ENCODE measurements around the gene OTOG. TPM values are rescaled to one million over a fixed set of nuclear protein-coding genes. Genes with fewer than 3 reads are reported as not detected.

The OTOG gene
- total RNA-seq, 1 experiment from 2014 or later = 0.35 TPM

DNA sequence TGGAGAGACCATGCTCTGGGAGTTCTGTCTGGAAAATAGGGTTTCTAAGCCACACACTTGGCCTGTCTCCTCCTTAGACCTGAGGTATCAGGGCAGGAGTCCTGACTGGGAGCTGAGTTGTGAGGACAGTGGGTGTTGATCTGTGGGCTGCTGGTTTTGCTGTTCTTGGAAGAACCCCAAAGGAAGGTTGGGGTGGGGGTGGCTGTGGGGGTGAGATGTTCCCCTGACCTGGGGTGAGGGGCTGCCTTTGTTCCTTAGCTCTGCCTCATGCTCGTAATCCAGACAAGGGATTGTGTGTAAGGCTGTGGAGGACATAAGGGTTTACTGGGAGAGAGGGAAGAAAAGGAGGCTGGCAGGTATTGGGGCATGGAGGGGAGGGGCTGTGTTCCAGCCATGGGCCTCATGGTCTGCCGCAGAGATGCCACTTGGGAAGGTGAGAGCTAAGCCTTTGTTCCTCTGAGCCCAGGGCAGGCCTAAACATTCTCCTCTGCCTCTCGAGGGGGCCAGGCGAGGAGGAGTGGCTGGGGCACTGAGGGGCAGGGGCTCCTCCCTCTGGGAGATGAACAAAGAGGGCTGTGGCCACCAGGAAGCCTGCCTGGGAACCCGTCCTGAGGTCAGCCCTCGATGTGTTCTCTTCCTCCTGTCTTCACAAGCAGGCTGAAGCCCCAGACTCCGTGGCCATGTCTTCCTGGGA lies 4.4 kb downstream of the OTOG start:
- peaks cover 5% of the 10 kb centered on the region for H3K23me2 ChIP-seq (ENCODE audit: insufficient read length, low read depth, low read length, poor library complexity, severe bottlenecking)
- H3K4me3 Mint-ChIP-seq = no peak overlapping the region; a peak in 1 of 5 replicates
- no peak overlapping the region for H2BK120ac ChIP-seq (ENCODE audit: low read depth, low read length, poor library complexity, severe bottlenecking)
- no peaks in the 10 kb centered on the region for H3K4me1 ChIP-seq (ENCODE audit: insufficient read depth, low read length)
- peaks cover 0 to 3% (median 0%) of the 10 kb centered on the region in 3 experiments; a peak in 1 of 7 replicates for H3K36me3 Mint-ChIP-seq (ENCODE audit: insufficient read depth in 1 of 3, low read depth in 3 of 3)
- no peak overlapping the region for H3K9ac ChIP-seq (ENCODE audit: extremely low read depth, insufficient read length, low read length)
- TF ChIP-seq, protein P1, sequence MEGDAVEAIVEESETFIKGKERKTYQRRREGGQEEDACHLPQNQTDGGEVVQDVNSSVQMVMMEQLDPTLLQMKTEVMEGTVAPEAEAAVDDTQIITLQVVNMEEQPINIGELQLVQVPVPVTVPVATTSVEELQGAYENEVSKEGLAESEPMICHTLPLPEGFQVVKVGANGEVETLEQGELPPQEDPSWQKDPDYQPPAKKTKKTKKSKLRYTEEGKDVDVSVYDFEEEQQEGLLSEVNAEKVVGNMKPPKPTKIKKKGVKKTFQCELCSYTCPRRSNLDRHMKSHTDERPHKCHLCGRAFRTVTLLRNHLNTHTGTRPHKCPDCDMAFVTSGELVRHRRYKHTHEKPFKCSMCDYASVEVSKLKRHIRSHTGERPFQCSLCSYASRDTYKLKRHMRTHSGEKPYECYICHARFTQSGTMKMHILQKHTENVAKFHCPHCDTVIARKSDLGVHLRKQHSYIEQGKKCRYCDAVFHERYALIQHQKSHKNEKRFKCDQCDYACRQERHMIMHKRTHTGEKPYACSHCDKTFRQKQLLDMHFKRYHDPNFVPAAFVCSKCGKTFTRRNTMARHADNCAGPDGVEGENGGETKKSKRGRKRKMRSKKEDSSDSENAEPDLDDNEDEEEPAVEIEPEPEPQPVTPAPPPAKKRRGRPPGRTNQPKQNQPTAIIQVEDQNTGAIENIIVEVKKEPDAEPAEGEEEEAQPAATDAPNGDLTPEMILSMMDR (conservative IDR thresholded peaks at IDR 0.05) = no peak
- H2AFZ ChIP-seq (ENCODE audit: low read length) = no peak overlapping the region
- H2BK15ac ChIP-seq (ENCODE audit: low read depth, low read length) = no peak overlapping the region
- WGBS (ENCODE audit: extremely low coverage, insufficient read length, low lambda C conversion rate) = no CpG with 5 or more reads among the region's 7 CpGs
- H2BK12ac ChIP-seq (ENCODE audit: insufficient read length, low read depth, low read length) = no peak overlapping the region
- H4K8ac ChIP-seq (replicated peaks; ENCODE audit: insufficient read length, low read depth, low read length) = no peak overlapping the region
- H2BK5ac ChIP-seq (ENCODE audit: insufficient read length, low read length) = no peak overlapping the region
- H3K4me2 ChIP-seq (ENCODE audit: insufficient read depth, insufficient read length, low read length) = no peak overlapping the region
- no peak overlapping the region for H2AK5ac ChIP-seq (ENCODE audit: insufficient read length, low read length)
- H3K27me3 ChIP-seq (ENCODE audit: insufficient read depth, low read length) = no peaks in the 10 kb centered on the region
- H3K14ac ChIP-seq (ENCODE audit: insufficient read depth, low read length) = peak overlapping the region; percentile 56; the same call in 1 of the 2 replicates
- no peak overlapping the region for H3K18ac ChIP-seq (ENCODE audit: insufficient read length, low read depth, low read length)
- H3K27ac ChIP-seq (ENCODE audit: insufficient read length, low read depth, low read length) = no peak overlapping the region
- H3K4me1 Mint-ChIP-seq = peaks cover 17 to 32% of the 10 kb centered on the region in 2 experiments
- H3K56ac ChIP-seq (ENCODE audit: insufficient read length, low read depth, low read length) = no peak overlapping the region
- H3K9me3 ChIP-seq (ENCODE audit: control insufficient read depth, low read depth, low read length) = no peaks in the 10 kb centered on the region
- H3K27me3 Mint-ChIP-seq (ENCODE audit: low read depth) = peaks cover 22% of the 10 kb centered on the region
- no peak overlapping the region for H4K91ac ChIP-seq (ENCODE audit: insufficient read length, low read depth, low read length)
- no peak overlapping the region for H2BK20ac ChIP-seq (ENCODE audit: low read depth, low read length, poor library complexity, severe bottlenecking)
- no peak overlapping the region for H3K4ac ChIP-seq (ENCODE audit: low read depth, low read length)
- no peaks in the 10 kb centered on the region for H4K20me1 ChIP-seq (ENCODE audit: control insufficient read depth, insufficient read depth, insufficient read length)
- H3K9me3 Mint-ChIP-seq = no peaks in the 10 kb centered on the region; a peak in 1 of 5 replicates
- no peaks in the 10 kb centered on the region for H3K79me1 ChIP-seq (ENCODE audit: insufficient read depth, low read depth, low read length, poor library complexity, severe bottlenecking)
- no peak overlapping the region for H3K23ac ChIP-seq (ENCODE audit: insufficient read length, low read depth, low read length)
- H4K5ac ChIP-seq (ENCODE audit: insufficient read length, low read depth, low read length) = no peak overlapping the region
- DNase-seq = no peak
- no peaks in the 10 kb centered on the region for H3K79me2 ChIP-seq (ENCODE audit: insufficient read depth, low read length)
- H3T11ph ChIP-seq (ENCODE audit: low read length) = no peak overlapping the region
- H3K27ac Mint-ChIP-seq = peak overlapping the region in 1 of 3 experiments; percentile 81; a peak in 1 of 7 replicates
